OCI-M1 (cell line): ENCODE measurements around the gene SELENOO.
"Not testable (repeated sequence)": the region's sequence is repeated elsewhere in the genome, so short reads cannot be mapped to it uniquely, and the experiment has no call there.

Experiments used
- DNase-seq: peaks from one replicate; lab custom pipeline; 2025; lab: John Stamatoyannopoulos, UW

Gene SELENOO

DNA sequence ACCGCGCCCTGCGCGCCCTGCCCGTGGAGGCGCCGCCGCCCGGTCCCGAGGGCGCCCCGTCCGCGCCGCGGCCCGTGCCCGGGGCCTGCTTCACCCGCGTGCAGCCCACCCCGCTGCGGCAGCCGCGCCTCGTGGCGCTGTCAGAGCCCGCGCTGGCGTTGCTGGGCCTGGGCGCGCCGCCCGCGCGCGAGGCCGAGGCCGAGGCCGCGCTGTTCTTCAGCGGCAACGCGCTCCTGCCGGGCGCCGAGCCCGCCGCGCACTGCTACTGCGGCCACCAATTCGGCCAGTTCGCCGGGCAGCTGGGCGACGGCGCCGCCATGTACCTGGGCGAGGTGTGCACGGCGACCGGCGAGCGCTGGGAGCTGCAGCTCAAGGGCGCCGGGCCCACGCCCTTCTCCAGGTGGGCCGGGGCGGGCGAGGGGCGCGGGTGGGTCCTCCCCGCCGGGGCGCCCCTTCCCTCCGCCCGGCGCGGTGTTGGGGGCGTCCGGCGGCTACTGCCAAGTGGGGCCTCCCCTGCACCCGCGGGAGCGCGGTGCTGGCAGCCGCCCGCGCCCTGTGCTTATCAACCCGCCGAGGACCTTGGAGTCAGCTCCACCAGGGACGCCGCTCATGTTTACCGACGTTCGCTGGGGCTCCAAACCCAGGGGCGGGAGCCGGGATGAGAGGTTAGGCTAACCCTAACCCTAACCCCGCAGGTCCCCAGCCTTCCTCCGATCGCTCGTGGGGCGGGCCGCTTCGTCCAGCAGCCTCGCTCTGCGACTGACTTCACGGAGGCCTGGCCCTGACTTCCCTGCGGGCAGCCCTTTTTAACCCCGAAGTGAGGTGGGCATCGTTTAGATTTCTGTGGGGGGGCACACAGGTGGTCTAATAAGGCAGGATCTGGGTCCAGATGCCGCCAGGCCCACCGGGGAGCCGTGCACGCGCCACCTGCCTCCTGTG is 649 bp downstream of the SELENOO start:
- peak; percentile 34 for DNase-seq

DNA sequence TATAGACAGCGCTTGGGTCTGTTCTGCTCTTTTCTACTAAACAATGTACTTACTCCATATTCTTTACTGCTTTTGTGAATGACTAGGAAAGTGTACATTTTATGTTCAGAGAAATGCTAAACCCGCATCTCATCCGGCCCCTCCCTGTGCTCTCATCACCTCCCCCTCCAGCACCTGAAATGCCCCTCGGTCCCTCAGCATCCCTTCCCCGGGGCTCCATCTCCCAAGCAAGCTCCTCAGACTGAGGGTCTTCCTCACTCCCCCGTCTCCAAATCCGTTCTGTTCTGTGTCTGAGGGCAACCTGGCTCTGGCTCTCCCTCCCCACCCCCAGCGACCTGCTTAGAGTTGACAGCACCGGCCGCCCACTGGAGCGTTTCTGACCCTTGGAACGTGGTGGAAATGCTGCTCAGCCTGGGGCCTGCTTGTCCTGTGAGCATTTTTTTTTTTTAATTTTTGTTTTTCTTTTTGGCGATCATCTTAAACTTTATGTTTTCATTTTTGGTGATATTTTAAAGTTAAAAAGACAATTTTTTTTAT is 1.4 kb downstream of the SELENOO start:
- DNase-seq = no peak

DNA sequence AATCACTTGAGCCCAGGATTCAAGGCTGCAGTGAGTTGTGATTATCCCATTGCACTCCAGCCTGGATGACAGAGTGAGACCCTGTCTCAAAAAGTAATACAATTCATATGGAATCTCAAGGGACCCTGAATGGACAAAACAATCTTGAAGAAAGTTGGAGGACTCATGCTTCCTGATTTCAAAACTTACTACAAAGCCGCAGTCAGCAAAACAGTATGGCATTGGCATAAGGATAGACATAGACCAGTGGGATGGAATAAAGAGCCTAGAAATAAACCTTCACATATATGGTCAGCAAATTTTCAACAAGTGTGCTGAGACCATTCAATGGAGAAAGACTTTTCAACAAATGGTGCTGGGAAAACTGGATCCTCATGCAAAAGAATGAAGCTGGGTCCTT is 2.5 kb downstream of the SELENOO start:
- DNase-seq = no peak

DNA sequence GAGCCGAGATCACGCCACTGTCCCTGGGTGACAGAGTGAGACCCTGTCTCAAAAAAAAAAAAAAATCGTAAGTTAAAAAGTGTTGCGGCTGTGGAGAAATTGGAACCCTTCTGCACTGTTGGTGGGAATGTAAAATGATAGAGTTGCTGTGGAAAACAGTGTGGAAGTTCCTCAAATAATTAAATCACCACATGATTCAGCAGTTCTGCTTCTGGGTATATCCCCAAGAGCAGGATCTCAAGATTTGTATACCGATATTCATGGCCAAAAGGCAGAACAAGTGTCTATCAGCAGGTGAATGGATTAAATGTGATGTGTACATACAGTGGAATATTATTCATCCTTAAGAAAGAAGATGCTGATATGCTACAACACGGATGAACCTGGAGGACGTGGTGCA is 3.8 kb downstream of the SELENOO start:
- no peak for DNase-seq

DNA sequence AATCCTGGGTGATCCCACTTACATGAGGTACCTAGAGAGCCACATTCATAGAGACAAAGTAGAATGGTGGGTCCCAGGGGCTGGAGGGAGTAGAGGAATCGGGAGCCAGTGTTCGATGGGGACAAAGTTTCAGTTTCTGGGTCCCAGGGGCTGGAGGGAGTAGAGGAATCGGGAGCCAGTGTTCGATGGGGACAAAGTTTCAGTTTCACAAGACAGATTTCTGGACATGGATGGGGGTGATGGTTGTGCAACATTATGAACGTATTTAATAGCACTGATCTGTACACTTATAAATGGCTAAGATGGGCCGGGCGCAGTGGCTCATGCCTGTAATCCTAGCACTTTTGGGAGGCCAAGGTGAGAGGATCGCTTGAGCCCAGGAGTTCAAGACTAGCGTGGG is 4.2 kb downstream of the SELENOO start:
- DNase-seq = not testable (repeated sequence)

DNA sequence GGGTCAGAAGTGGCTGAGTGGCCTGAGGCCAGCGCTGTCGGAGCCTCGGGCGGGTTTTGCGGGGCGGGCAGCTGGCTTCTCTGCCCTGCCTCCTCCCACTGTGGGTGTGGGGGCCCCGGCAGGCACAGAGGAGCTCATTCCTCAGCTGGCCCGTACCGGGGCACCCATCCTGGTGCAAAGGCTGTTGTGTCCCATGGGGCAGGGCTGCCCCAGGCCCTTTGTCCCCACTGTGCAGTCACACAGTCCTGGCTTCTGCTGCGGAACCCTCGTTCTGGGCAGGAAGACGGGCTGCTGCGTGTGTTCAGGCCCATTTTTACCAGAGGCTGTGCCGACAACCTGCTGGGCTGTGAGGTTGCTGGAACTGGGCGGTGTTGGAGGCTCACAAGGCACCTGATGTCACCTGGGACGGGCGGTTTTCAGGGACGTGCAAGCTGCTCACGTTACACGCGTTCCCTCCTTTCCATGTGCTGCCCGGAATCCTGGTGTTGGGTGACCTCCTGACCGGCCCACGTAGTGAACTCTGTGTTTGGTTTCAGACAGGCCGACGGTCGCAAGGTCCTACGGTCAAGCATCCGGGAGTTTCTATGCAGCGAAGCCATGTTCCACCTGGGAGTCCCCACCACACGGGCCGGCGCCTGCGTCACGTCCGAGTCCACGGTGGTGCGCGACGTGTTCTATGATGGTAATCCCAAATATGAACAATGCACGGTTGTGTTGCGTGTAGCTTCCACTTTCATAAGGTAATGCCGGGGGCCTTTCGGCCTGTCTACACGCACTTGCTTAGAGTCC is 5.2 kb downstream of the SELENOO start:
- no peak for DNase-seq

DNA sequence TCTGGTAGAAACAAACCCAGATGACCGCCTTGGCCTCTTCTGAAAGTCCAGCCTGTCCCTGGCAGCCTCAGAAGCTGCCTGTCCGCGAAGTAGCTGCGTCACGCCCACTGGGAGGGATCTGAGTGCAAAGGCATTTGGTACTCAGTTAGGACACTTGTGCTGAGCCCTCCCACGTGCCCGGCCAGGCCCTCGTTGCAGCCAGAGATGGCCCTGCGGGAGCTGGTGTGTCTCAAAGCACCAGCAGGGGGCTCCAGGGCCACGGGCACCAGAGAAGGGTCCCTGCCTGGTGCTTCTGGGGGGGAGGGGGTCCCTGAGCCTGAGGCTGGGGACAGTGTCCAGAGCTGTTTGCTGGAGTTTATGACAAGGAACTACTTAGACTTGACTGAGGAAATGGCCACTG is 5.8 kb downstream of the SELENOO start:
- peak; percentile 30 for DNase-seq

DNA sequence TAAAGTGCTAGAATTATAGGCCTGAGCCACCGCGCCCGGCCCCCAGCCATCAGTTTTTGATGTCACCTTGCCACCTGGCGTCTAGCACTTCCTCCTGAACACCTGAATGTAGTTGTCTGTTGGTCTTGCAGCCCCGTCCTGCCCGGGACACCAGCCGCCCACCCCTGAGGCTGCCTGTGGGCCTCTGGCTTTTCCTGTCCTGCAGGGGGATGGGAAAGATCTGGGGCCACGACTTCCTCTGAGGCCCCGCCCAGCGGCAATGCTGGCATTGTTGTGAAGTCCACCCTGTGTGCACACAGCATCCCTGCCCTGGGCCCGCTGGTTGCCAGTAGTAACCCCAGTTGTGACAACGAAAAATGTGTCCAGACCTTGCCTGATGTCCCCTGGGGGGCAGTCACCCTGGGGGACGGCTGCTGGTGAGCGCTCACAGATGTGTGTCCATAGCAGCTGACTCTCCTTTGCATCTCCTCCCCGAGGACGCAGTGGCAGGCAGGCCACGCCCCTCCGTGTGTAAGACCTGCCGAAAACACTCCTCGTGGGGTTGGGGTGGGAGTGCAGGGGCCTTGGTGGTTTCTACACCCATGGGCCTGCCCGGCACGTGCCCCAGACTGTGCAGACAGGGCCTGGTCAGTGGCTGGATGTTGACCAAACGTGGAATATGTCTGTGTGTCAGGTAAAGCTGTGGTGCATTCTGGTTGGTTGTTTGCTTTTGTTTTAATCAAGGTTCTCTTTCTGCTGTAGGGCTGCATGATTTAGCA is 6.8 kb downstream of the SELENOO start:
- DNase-seq = no peak

DNA sequence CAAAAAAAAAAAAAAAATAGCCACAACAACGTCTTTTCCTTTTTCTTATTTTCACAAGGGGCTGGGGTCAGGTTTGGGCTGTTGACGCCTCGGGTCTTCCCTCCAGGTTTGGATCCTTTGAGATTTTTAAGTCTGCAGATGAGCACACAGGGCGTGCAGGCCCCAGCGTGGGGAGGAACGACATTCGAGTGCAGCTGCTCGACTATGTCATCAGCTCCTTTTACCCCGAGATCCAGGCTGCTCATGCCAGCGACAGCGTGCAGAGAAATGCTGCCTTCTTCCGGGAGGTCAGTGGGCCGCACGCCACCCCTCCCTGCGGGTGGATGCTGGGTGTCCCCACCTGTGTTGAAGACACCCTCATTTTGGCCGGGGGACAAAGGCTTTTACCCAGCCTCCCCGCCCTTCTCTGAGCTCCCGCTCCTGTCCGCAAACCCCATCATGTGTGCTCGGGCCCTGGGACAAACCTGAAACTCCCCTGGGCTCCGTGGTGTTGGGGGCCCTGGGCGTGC is 7.7 kb downstream of the SELENOO start:
- DNase-seq = no peak

DNA sequence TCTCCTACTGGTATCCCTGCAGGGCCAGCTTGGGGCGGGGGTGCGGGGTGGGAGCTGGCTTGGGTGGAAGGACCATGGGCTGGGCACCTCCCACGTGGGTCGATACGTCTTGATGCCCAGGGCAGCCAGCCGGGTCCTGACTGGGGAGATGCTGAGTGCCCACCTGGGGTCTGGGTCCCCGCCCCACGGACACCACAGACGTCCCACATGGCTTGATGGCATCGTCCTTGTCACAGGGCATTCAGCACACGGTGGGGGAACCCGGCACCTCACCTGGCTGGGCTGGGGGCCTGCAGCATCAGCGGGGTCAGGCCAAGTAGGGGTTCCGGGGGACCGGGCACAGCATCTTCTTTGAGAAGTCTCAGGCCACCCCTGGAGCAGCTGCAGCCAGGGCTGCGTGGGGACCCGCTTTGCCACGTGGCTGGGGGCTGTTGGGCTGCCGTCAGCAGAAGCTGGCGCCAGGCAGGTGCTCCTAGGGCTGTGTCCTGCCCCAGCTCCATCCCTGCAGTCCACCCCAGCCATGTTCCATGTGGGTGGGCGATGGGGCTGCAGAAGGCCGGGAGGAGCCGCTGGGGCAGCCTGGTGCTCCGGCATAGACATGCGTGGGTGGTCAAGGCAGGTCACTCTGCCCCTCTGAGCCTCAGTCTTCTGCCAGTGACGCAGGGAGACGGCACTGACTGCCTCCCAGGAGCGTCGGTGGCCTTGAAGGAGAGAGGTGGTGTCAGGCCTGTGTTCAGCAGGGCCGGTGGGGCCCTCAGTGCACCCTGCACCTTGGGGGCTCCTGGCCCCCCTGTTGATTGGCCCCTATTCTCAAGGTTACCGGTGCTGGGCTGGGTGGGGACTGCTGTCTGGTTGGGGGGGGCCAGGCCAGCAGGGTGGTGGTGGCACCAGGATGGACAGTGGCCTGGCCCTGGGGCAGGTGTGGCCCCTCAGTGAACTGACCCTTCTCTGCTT is 8.4 kb downstream of the SELENOO start:
- no peak for DNase-seq

DNA sequence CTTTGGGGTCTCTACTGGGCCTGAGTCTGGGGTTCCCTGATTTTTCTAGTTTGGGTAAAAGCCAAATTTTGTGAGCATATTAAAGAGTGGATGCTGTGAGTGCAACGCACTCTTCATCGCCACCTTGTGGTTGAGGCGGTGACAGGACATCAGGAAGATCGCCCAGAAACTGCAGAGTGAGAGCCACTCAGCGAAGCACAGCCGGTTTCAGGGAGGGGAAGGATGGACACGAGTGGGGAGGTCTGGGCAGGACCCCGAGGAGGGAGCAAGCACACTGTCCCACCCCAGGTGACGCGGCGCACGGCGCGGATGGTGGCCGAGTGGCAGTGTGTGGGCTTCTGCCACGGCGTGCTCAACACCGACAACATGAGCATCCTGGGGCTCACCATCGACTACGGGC is 9.1 kb downstream of the SELENOO start:
- peak; percentile 72 for DNase-seq

DNA sequence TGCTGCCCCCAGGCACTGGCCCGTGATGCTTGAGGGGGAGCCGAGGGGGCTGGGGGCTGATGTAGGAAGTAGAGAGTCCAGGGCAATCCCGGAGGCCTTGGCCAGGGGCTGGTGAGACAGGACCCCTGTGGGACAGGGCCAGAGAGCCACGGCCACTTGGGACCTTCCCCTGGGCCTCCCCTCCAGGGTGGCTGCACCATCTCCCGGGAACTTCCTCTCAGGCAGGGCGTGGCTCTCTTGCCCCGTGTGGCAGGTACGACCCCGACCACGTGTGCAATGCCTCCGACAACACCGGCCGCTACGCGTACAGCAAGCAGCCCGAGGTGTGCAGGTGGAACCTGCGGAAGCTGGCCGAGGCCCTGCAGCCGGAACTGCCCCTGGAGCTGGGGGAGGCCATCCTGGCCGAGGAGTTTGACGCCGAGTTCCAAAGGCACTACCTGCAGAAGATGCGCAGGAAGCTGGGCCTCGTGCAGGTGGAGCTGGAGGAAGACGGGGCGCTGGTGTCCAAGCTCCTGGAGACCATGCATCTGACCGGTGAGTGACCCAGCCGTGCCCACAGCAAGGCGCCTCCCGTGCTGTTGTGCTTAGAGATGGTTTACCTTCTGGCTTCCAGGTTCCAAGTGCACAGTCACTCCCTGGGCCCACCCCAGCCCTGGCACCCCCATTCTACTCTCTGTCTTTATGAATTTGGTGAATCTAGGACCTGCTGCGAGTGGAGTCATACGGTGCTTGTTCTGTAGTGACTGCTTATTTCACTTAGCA is 9.7 kb downstream of the SELENOO start:
- DNase-seq = no peak

DNA sequence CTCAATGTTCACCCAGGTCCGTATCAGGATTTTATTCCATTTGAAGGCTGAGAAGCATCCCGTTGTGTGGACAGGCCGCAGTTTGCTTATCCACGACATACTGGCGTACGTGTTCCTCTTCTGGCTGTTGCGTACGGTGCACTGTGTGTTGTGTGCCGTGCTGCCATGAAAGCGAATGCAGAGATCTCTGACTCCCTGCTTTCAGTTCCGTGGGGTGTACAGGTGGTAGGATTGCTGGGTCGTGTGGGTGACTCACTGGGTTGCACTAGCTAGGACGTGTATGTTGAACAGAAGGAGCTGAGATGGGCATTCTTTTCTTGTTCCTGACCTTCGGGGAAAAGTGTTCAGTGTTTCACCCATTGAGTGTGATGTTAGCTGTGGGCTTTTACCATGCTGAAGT is 10.3 kb downstream of the SELENOO start:
- DNase-seq = no peak

DNA sequence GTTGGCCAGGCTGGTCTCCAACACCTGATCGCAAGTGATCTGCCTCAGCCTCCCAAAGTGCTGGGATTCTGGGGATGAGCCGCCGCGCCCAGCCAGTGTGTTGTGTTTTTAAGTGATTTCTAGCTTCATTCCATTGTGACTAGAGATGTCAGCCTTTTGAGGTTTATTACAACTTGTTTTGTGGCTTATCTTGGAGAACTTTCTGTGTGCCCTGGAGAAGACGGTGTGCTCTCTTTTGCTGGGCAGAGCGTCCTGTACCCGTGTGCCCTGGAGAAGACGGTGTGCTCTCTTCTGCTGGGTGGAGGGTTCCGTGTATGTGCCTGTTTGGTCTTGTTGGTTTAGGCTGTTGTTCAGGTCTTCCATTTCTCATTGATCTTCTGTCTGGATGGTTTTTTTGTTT is 12.5 kb downstream of the SELENOO start:
- no peak for DNase-seq

DNA sequence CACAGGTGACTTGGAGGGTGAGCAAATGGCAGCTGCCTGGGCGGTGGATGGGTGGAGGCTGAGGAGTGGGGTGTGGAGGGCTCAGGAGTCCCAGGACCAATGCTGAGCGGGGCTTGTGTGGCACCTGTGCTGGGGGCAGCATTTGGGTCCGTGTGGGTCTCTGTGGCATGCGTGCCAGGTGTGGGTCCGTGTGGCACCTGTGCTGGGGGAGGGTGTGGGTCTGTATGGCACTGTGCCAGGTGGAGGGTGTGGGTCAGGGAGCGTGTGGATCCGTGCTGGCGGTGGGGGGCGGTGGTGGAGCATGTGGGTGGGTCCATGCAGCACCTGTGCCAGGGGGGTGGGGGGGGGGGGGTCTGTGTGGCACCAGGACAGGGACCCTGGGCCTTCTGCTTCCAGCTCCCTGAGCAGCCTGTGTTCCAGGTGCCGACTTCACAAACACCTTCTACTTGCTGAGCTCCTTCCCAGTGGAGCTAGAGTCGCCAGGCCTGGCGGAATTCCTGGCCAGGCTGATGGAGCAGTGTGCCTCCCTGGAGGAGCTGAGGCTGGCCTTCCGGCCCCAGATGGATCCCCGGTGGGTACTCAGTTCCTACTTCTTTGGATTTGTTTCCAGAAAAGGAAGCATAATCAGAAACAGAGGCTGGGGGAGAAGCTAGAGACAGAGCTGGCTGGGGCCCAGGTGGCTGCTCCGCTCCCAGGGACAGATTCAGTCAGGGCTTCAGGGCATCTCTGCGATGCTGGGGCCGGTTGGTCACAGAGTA is 14.7 kb downstream of the SELENOO start:
- DNase-seq = no peak

DNA sequence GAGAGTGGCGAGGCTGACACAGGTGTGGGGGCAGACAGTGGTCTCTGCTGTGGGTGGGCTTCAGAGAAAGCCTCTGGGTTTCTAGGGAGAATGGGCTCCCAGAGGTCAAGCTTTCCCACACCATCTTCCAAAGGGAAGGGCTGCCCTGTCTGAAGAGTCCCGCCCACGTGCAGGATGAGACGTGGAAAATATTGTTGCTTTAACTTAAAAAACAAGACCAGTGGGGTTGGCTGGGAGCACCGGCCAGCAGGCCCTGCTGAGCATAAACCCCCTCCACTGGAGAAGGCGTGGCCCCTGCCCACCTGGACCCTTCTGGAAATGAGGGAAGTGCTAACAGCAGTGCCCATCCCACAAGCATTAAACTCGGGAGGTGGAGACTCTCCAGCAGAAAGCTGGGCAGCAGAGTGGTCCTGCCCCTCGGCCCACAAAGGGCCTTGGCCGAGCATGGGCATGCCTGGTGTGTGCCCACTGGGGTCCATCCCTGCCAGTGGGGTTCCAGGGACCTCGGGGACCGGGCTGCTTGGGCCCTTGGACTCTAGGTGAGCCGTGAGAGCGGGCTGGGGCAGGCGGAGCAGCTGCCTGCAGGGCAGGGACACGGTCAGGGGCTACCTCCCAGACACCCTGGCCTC is 15.4 kb downstream of the SELENOO start:
- DNase-seq = no peak

DNA sequence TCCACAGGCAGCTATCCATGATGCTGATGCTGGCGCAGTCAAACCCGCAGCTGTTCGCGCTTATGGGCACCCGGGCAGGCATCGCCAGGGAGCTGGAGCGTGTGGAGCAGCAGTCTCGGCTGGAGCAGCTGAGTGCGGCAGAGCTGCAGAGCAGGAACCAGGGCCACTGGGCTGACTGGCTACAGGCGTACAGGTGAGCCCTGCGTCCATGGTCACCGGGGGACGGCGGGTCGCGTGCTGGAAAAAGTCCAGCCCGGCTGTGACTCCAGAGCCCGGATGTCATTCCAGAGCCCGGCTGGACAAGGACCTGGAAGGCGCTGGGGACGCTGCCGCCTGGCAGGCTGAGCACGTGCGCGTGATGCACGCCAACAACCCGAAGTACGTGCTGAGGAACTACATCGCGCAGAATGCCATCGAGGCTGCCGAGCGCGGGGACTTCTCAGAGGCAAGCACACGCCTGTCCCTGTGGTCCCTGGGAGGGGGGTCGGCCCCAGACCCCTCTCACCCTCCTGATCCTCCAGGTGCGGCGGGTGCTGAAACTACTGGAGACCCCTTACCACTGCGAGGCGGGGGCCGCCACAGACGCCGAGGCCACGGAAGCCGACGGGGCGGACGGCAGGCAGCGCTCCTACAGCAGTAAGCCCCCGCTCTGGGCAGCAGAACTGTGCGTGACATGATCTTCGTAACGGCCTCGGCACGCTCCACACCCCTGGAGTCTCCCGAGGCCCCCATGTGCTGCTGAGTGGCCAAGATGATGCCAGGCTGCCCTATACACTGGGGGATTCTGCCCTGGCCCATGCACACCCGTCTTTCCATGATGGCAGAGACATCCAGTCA is 16.1 kb downstream of the SELENOO start:
- DNase-seq = no peak
